Astrocyte (in vitro differentiated cells and primary cell): ENCODE results near the gene WDR6.

ENCODE experiments used
- CTCF ChIP-seq: IDR thresholded peaks from 2 replicates; pipeline ENCODE4 v1.5.1; 2011; ENCODE audit warnings: low read depth, mild to moderate bottlenecking, inconsistent platforms, low read length, moderate library complexity; ENCODE audit not compliant: insufficient read depth
- EZH2 ChIP-seq: IDR thresholded peaks from 2 replicates; pipeline ENCODE4 v1.6.1; 2012; ENCODE audit warnings: mild to moderate bottlenecking, low read length, inconsistent platforms; ENCODE audit not compliant: insufficient read depth

DNA sequence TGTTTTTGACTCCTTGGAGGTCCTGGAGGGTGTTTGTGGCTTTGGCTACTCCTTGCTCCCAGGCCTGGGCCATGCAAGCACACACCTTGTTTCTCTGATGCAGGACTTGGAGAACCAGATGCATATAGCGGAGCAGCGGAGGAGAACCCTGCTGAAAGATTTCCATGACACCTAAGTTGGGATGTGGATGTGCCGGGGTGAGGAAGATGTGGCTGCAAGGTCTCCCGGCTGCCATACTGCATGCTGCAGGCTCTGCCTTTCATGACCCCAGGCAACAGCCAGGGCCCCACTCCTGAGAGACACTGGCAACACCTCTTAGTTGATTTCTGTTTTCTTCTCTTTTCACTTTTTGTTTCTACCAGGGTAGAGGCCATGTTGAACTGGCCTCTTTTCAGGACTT lies 24.1 kb upstream of the WDR6 start:
- no peak for TF ChIP-seq CTCF
- no peak for TF ChIP-seq EZH2
